ENCODE results near the gene TRABD2B. TPM values are rescaled to one million over a fixed set of nuclear protein-coding genes. Genes with fewer than 3 reads are reported as not detected.

TRABD2B gene
- total and polyA plus RNA-seq, 3 experiments from 2014 or later = not detected

DNA sequence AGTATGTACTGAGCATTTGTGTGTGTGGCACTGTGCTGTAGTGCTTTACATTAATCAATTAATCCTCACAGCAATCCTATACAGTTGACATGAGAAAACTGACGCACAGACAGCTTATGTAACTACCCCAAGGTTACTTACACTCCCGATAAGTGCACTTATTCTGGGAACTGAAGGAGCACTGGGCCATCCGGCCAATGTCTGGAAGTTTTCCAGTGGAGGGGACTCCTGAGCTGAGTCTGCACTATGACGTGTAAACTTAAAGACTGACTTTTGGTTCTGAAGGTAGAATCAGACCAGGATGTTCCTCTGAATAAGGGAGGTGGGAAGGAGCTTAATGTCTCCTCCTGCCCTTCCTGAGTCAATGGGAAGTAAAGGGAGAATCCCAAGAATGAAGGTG, 12.2 kb downstream of the TRABD2B start:
- Histone ChIP-seq H3K36me3 (ENCODE audit: insufficient read depth, low read length) (no peaks in the 10 kb centered on the region), H3K27me3 (ENCODE audit: insufficient read depth, low read length, poor library complexity, severe bottlenecking) (no peaks in the 10 kb centered on the region), H3K4me1 (ENCODE audit: insufficient read depth, low read length) (no peaks in the 10 kb centered on the region), H3K9me3 (ENCODE audit: low read length) (no peaks in the 10 kb centered on the region), H3K4me3 (ENCODE audit: low read length) (no peak overlapping the region), H3K27ac (ENCODE audit: low read depth, low read length) (no peak overlapping the region)
- no peak overlapping the region for H3K4me3 Mint-ChIP-seq
- H3K36me3 Mint-ChIP-seq = peaks cover 0 to 4% (median 0%) of the 10 kb centered on the region in 3 donors
- ChIA-PET CTCF (interaction anchor here (1.1 kb wide), 1 partner anchor 13 kb away, joined by 4 read pairs; no protein-coding TSS in a partner anchor), POLR2A (no interaction called here)
- H3K4me1 Mint-ChIP-seq = peaks cover 0 to 4% (median 0%) of the 10 kb centered on the region in 3 donors
- no peak for DNase-seq
- peaks cover 18 to 63% of the 10 kb centered on the region in 2 donors for H3K27me3 Mint-ChIP-seq
- H3K9me3 Mint-ChIP-seq = peaks cover 0 to 4% (median 0%) of the 10 kb centered on the region in 5 donors
- H3K27ac Mint-ChIP-seq = no peak overlapping the region

DNA sequence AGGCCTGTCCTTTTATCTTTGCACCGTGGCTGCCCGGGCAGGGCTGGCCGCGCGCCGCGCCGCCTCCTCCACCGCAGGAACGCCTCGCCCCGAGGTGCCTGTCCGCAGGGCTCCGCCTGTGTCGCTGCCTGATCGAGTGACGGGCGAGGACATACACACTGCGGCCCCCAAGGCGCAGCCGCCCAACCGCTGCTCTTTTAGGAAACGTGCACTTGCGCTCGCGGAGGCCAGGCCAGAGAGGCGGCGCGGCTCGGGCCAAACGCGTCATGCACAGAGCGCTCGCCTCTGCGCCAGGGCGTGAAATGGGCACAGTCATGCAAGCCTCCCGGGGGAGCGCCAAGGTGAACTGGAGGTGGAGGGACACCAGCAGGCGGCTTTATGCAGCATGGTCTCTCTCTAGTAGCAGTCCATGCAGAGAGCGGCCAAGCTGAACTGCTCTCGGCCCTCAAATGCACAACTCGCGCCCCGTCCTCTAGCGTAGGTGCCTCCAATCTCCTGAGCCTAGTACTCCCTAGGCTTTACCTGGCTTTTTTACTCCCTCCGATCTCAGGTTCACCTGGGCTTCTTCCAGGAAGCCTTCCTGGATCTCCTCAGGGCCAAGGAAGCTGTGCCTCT, 12.9 kb downstream of the TRABD2B start:
- H3K4me1 Mint-ChIP-seq = peaks cover 0 to 4% (median 0%) of the 10 kb centered on the region in 3 donors
- H3K27me3 Mint-ChIP-seq = peaks cover 18 to 63% of the 10 kb centered on the region in 2 donors
- H3K36me3 Mint-ChIP-seq = peaks cover 0 to 4% (median 0%) of the 10 kb centered on the region in 3 donors
- Histone ChIP-seq H3K27ac (ENCODE audit: low read depth, low read length) (no peak overlapping the region), H3K27me3 (ENCODE audit: insufficient read depth, low read length, poor library complexity, severe bottlenecking) (no peaks in the 10 kb centered on the region), H3K4me1 (ENCODE audit: insufficient read depth, low read length) (no peaks in the 10 kb centered on the region), H3K4me3 (ENCODE audit: low read length) (no peak overlapping the region), H3K36me3 (ENCODE audit: insufficient read depth, low read length) (no peaks in the 10 kb centered on the region), H3K9me3 (ENCODE audit: low read length) (no peaks in the 10 kb centered on the region)
- H3K9me3 Mint-ChIP-seq = peaks cover 0 to 4% (median 0%) of the 10 kb centered on the region in 5 donors
- H3K27ac Mint-ChIP-seq = no peak overlapping the region
- no peak overlapping the region for H3K4me3 Mint-ChIP-seq
- POLR2A ChIA-PET = no interaction called here
- no peak for DNase-seq
- CTCF ChIA-PET = interaction anchor here (1.1 kb wide), 1 partner anchor 14 kb away, joined by 4 read pairs; no protein-coding TSS in a partner anchor

- Histone ChIP-seq H3K27ac (ENCODE audit: low read depth, low read length) (no peak overlapping the region), H3K36me3 (ENCODE audit: insufficient read depth, low read length) (no peaks in the 10 kb centered on the region), H3K4me3 (ENCODE audit: low read length) (no peak overlapping the region), H3K9me3 (ENCODE audit: low read length) (no peaks in the 10 kb centered on the region), H3K4me1 (ENCODE audit: insufficient read depth, low read length) (no peaks in the 10 kb centered on the region), H3K27me3 (ENCODE audit: insufficient read depth, low read length, poor library complexity, severe bottlenecking) (no peaks in the 10 kb centered on the region)
- ChIA-PET POLR2A (interaction anchor here (0.7 kb wide), 1 partner anchor 204 kb away, joined by 4 read pairs; no protein-coding TSS in a partner anchor), CTCF (no interaction called here)
- peak overlapping the region in 1 of 7 donors; percentile 68 for H3K4me3 Mint-ChIP-seq
- peaks cover 0 to 4% (median 0%) of the 10 kb centered on the region in 3 donors for H3K36me3 Mint-ChIP-seq
- no peak for DNase-seq
- H3K4me1 Mint-ChIP-seq = peaks cover 0 to 4% (median 0%) of the 10 kb centered on the region in 3 donors
- H3K27ac Mint-ChIP-seq = no peak overlapping the region
- peaks cover 0 to 4% (median 0%) of the 10 kb centered on the region in 5 donors for H3K9me3 Mint-ChIP-seq
- peaks cover 21 to 62% of the 10 kb centered on the region in 2 donors for H3K27me3 Mint-ChIP-seq
These were observed 13.5 kb downstream of the TRABD2B start for GRCh38 chr1:47983691-47984090.

DNA sequence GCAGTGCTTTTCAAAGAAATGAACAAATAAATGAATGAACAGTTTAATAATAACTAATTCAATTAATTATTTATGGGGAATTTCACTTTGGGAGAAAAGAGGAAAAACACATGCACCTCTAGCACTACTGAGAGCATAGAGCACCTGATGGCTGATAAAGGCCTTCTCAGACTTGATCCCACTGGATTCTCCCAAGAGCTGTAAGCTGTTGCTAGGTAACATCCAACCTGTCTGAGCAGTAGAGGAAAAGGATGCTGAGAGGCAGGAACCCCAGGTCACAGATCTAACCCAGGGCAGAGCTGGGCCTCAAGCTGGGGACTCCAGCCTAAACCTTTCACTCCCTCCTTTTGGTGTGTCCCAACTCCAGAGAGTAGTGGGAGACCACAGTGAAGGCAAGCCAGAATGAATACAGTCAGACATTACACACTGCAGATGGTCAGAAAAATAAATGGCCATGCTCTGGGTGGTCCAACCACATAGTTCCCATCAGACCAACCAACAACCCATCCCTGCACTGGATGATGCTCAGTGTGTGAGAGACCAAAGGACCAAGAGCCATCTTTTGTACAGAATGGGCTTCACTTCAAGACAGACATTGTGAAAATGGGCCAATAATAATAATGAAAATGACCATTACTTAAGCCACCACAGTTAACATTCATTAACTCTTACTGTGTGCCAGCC, 15.4 kb downstream of the TRABD2B start:
- Mint-ChIP-seq H3K36me3 (peaks cover 0 to 4% (median 0%) of the 10 kb centered on the region in 3 donors), H3K27ac (no peak overlapping the region), H3K4me3 (no peak overlapping the region), H3K27me3 (peaks cover 24 to 65% of the 10 kb centered on the region in 2 donors), H3K9me3 (no peaks in the 10 kb centered on the region), H3K4me1 (peaks cover 0 to 4% (median 0%) of the 10 kb centered on the region in 3 donors)
- Histone ChIP-seq H3K9me3 (ENCODE audit: low read length) (no peaks in the 10 kb centered on the region), H3K36me3 (ENCODE audit: insufficient read depth, low read length) (no peaks in the 10 kb centered on the region), H3K27me3 (ENCODE audit: insufficient read depth, low read length, poor library complexity, severe bottlenecking) (no peaks in the 10 kb centered on the region), H3K4me3 (ENCODE audit: low read length) (no peak overlapping the region), H3K27ac (ENCODE audit: low read depth, low read length) (no peak overlapping the region), H3K4me1 (ENCODE audit: insufficient read depth, low read length) (no peaks in the 10 kb centered on the region)
- no peak for DNase-seq
- ChIA-PET POLR2A (no interaction called here), CTCF (no interaction called here)

GRCh38 chr1:47980501-47980900, 16.7 kb downstream of the TRABD2B start:
- Mint-ChIP-seq H3K27ac (no peak overlapping the region), H3K27me3 (peaks cover 24 to 51% of the 10 kb centered on the region in 2 donors), H3K4me3 (no peak overlapping the region), H3K4me1 (peaks cover 0 to 4% (median 0%) of the 10 kb centered on the region in 3 donors), H3K9me3 (no peaks in the 10 kb centered on the region), H3K36me3 (peaks cover 0 to 4% (median 0%) of the 10 kb centered on the region in 3 donors)
- POLR2A ChIA-PET = no interaction called here
- H3K27me3 ChIP-seq (ENCODE audit: insufficient read depth, low read length, poor library complexity, severe bottlenecking) = no peaks in the 10 kb centered on the region
- H3K4me1 ChIP-seq (ENCODE audit: insufficient read depth, low read length) = no peaks in the 10 kb centered on the region
- H3K9me3 ChIP-seq (ENCODE audit: low read length) = no peaks in the 10 kb centered on the region
- CTCF ChIA-PET = interaction anchor here (1.2 kb wide), 1 partner anchor 17 kb away, joined by 4 read pairs; the partner anchor contains the start of gene TRABD2B
- H3K4me3 ChIP-seq (ENCODE audit: low read length) = no peak overlapping the region
- H3K36me3 ChIP-seq (ENCODE audit: insufficient read depth, low read length) = no peaks in the 10 kb centered on the region
- H3K27ac ChIP-seq (ENCODE audit: low read depth, low read length) = no peak overlapping the region
- DNase-seq = no peak

DNA sequence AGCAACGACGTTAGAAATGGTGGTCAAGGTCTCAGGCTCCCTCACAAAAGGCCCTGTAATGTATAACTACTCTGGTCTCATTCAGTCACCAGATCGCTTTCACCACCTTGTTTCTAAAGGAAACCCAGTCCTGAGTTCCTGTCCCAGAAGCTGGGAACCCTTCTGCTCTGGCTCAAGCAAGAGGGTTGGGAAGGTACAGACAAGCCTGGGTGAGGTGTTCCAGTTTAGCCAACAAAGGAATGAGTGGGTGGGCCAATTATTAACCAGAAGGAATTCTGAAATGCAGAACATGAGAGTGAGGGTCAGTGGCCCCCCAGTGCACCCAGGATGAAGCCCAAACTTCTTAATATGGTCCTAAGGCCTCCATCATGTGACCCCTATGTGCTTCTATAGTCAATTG, 17.5 kb downstream of the TRABD2B start:
- Mint-ChIP-seq H3K27me3 (peaks cover 19 to 45% of the 10 kb centered on the region in 2 donors), H3K27ac (no peak overlapping the region), H3K9me3 (no peaks in the 10 kb centered on the region), H3K4me1 (peaks cover 0 to 3% (median 0%) of the 10 kb centered on the region in 3 donors), H3K4me3 (no peak overlapping the region), H3K36me3 (peaks cover 0 to 4% (median 0%) of the 10 kb centered on the region in 3 donors)
- no peaks in the 10 kb centered on the region for H3K4me1 ChIP-seq (ENCODE audit: insufficient read depth, low read length)
- DNase-seq = no peak
- no peaks in the 10 kb centered on the region for H3K27me3 ChIP-seq (ENCODE audit: insufficient read depth, low read length, poor library complexity, severe bottlenecking)
- no peaks in the 10 kb centered on the region for H3K9me3 ChIP-seq (ENCODE audit: low read length)
- H3K27ac ChIP-seq (ENCODE audit: low read depth, low read length) = no peak overlapping the region
- ChIA-PET POLR2A (no interaction called here), CTCF (interaction anchor here (1.2 kb wide), 1 partner anchor 18 kb away, joined by 4 read pairs; the partner anchor contains the start of gene TRABD2B)
- no peak overlapping the region for H3K4me3 ChIP-seq (ENCODE audit: low read length)
- no peaks in the 10 kb centered on the region for H3K36me3 ChIP-seq (ENCODE audit: insufficient read depth, low read length)

- no peaks in the 10 kb centered on the region for H3K27me3 ChIP-seq (ENCODE audit: insufficient read depth, low read length, poor library complexity, severe bottlenecking)
- H3K27me3 Mint-ChIP-seq = peaks cover 16 to 45% of the 10 kb centered on the region in 2 donors
- H3K36me3 ChIP-seq (ENCODE audit: insufficient read depth, low read length) = no peaks in the 10 kb centered on the region
- no peak for DNase-seq
- no peaks in the 10 kb centered on the region for H3K4me1 ChIP-seq (ENCODE audit: insufficient read depth, low read length)
- CTCF ChIA-PET = interaction anchor here (1.0 kb wide), 1 partner anchor 19 kb away, joined by 3 read pairs; the partner anchor contains the start of gene TRABD2B
- H3K9me3 Mint-ChIP-seq = no peaks in the 10 kb centered on the region
- no peak overlapping the region for H3K4me3 ChIP-seq (ENCODE audit: low read length)
- H3K27ac ChIP-seq (ENCODE audit: low read depth, low read length) = no peak overlapping the region
- H3K4me1 Mint-ChIP-seq = no peaks in the 10 kb centered on the region
- H3K27ac Mint-ChIP-seq = no peak overlapping the region
- no peak overlapping the region for H3K4me3 Mint-ChIP-seq
- POLR2A ChIA-PET = no interaction called here
- H3K36me3 Mint-ChIP-seq = peaks cover 0 to 4% (median 0%) of the 10 kb centered on the region in 3 donors
- H3K9me3 ChIP-seq (ENCODE audit: low read length) = no peaks in the 10 kb centered on the region
These were observed 18.7 kb downstream of the TRABD2B start for GRCh38 chr1:47978486-47978885.

GRCh38 chr1:47976728-47977127, 20.5 kb downstream of the TRABD2B start:
- DNase-seq = no peak
- no peaks in the 10 kb centered on the region for H3K9me3 Mint-ChIP-seq
- no peaks in the 10 kb centered on the region for H3K4me1 Mint-ChIP-seq
- no peak overlapping the region for H3K4me3 Mint-ChIP-seq
- no peaks in the 10 kb centered on the region for H3K4me1 ChIP-seq (ENCODE audit: insufficient read depth, low read length)
- no peaks in the 10 kb centered on the region for H3K36me3 ChIP-seq (ENCODE audit: insufficient read depth, low read length)
- no peak overlapping the region for H3K27ac Mint-ChIP-seq
- peaks cover 10 to 30% of the 10 kb centered on the region in 2 donors for H3K27me3 Mint-ChIP-seq
- no peak overlapping the region for H3K4me3 ChIP-seq (ENCODE audit: low read length)
- H3K27me3 ChIP-seq (ENCODE audit: insufficient read depth, low read length, poor library complexity, severe bottlenecking) = no peaks in the 10 kb centered on the region
- no peak overlapping the region for H3K27ac ChIP-seq (ENCODE audit: low read depth, low read length)
- ChIA-PET CTCF (no interaction called here), POLR2A (no interaction called here)
- no peaks in the 10 kb centered on the region for H3K9me3 ChIP-seq (ENCODE audit: low read length)
- H3K36me3 Mint-ChIP-seq = no peaks in the 10 kb centered on the region

Data from CD8-positive, alpha-beta memory T cell (primary cell).